HUES48 (cell line): ENCODE measurements around the gene PPP4R4.
A peak's percentile ranks its signal among the peaks of the same experiment; 100 is the strongest.

ENCODE experiments used
- H3K27ac ChIP-seq: one replicate; pipeline ENCODE4 v1.7.0; 2013; ENCODE audit warnings: low read depth, low read length, inconsistent platforms
- H3K27me3 ChIP-seq: 2 replicates; pipeline ENCODE4 v1.6.1; 2013; ENCODE audit warnings: mild to moderate bottlenecking, low read length; ENCODE audit not compliant: control insufficient read depth, insufficient read depth
- H3K36me3 ChIP-seq: 2 replicates; pipeline ENCODE4 v1.6.1; 2013; ENCODE audit warnings: low read length; ENCODE audit not compliant: control insufficient read depth, insufficient read depth
- H3K4me1 ChIP-seq: 2 replicates; pipeline ENCODE4 v1.6.1; 2013; ENCODE audit warnings: mild to moderate bottlenecking, low read length; ENCODE audit not compliant: control insufficient read depth, insufficient read depth
- H3K4me3 ChIP-seq: 2 replicates; pipeline ENCODE4 v1.5.1; 2013; ENCODE audit warnings: mild to moderate bottlenecking, low read depth, low read length
- H3K9ac ChIP-seq: 2 replicates; pipeline ENCODE4 v1.6.1; 2013; ENCODE audit warnings: mild to moderate bottlenecking, low read depth, low read length, moderate library complexity
- H3K9me3 ChIP-seq: 2 replicates; pipeline ENCODE4 v1.6.1; 2013; ENCODE audit warnings: low read length; ENCODE audit not compliant: control insufficient read depth, insufficient read depth

The PPP4R4 gene

DNA sequence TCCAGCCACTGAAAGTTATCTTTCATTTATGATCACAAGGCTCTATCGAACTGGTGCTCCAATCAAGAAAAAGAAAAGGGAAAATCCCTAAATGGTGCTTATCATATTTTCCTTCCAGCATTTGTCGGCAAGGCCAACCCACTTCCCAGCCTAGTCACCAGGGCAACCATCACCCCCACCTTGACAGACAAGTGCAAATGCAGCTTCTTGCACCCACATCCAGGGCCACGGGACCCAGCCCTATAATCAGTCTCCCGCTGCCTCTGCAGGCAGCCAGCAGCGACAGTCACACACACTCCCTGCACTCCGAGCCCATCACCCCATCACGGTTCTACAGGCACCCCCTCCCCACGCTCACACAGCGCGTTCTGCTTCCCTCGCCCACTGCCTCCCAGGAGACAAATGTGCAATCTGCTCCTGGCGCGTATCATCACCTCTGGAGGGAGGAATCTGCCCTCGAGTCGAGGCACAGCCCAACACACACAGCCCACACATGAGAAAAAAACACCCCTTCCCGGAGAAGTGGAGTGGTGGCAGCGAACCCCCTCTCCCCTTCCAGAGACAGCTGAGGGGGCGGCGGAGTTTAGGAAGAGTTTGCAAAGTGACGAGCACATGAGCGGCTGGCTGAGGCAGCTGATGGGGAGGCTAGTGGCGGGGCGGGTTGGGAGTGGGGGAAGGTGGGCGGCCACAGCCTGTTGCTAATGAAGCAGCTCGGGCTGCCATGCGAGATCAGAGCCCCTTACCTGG is 9.3 kb upstream of the PPP4R4 start:
- H3K27ac ChIP-seq = no peak overlapping the region
- H3K4me3 ChIP-seq = 0 out of 2 replicates have a peak overlapping the region, but pooled peaks have one; percentile 9
- H3K4me1 ChIP-seq = peaks cover 15% of the 10 kb centered on the region
- H3K27me3 ChIP-seq = peaks cover 12% of the 10 kb centered on the region
- H3K9ac ChIP-seq = no peak overlapping the region
- no peaks in the 10 kb centered on the region for H3K36me3 ChIP-seq
- H3K9me3 ChIP-seq = no peaks in the 10 kb centered on the region

DNA sequence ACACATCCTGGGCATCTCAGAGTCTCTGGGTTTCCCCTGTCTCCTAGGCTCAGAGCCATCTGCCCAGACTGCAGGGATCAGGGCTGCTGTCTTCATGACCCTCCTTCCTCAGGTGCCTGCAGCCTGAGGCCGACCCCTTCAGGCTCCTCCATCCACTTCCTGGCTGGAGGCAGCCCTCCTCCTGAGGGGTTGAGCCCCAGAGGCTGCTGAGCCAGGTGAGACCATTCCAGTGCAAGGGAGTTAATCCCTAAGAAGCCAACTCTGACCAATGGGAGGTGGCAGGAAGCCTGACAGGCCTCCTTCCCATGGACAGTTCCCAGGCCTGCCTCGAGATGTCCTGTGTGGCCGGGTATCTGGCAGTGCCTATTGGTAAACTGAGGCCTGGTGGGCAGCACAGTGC is 8.4 kb upstream of the PPP4R4 start:
- H3K36me3 ChIP-seq = no peaks in the 10 kb centered on the region
- no peak overlapping the region for H3K9ac ChIP-seq
- H3K4me3 ChIP-seq = no peak overlapping the region
- no peaks in the 10 kb centered on the region for H3K9me3 ChIP-seq
- no peak overlapping the region for H3K27ac ChIP-seq
- peaks cover 12% of the 10 kb centered on the region for H3K27me3 ChIP-seq
- H3K4me1 ChIP-seq = peaks cover 15% of the 10 kb centered on the region

DNA sequence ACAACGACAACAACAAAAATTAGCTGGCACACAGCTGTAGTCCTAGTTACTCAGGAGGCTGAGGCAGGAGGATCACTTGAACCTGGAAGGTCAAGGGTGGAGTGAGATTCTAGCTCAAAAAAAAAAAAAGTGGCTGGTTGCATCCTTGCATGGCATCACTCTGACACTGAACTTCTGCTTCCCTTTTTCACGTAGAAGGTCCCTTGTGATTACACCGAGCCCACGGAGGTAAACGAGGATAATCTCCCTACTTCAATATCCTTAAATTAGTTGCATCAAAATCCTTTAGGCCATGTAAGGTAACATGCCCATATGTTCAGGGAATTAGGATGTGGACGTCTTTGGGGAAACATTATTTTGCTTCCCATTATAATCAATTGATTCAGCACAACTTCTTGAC is 4.0 kb upstream of the PPP4R4 start:
- Histone ChIP-seq H3K27me3 (peaks cover 19% of the 10 kb centered on the region), H3K4me3 (no peak overlapping the region), H3K9ac (no peak overlapping the region), H3K27ac (no peak overlapping the region), H3K9me3 (no peaks in the 10 kb centered on the region), H3K36me3 (no peaks in the 10 kb centered on the region), H3K4me1 (peaks cover 3% of the 10 kb centered on the region; the same call in 1 of the 2 replicates)

DNA sequence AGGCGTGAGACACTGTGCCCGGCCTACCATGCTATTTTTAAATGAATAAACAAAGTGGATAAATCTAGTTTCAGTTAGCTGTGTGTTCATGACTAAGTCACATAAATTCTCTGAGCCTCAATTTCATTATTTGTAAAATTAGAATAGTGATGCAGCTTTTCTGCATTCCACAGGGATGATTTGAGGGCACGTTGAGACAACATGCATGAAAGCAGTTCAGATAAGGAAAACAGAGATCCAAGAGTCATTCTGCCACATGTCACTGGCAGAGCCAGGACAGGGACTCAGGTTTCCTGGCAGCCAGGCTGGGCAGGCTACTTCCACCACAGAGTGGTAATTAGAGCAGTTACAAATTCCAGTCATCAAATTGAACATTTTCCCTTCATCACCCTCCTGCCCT is 2.9 kb upstream of the PPP4R4 start:
- H3K27me3 ChIP-seq = peaks cover 25% of the 10 kb centered on the region
- no peak overlapping the region for H3K9ac ChIP-seq
- no peak overlapping the region for H3K27ac ChIP-seq
- H3K4me1 ChIP-seq = peaks cover 5% of the 10 kb centered on the region
- H3K9me3 ChIP-seq = no peaks in the 10 kb centered on the region
- no peak overlapping the region for H3K4me3 ChIP-seq
- no peaks in the 10 kb centered on the region for H3K36me3 ChIP-seq

DNA sequence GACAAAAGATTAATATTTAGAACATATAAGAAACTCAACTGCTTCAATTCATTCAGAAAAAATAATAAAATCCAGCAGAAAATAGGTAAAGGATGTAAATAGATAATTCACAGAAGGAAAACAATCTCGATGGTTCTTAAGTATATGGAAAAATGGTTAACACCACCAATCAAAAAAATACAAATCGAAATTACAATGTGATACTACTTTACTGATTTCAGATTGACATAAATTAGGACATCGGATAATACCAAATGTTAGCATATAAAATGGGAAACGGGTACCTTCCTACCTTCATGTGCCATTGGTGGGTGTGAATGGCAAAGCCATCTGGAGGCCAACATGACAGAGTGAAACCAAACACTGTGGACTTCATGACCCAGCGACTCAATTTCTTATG is 1.6 kb upstream of the PPP4R4 start:
- peaks cover 33% of the 10 kb centered on the region for H3K27me3 ChIP-seq
- no peak overlapping the region for H3K27ac ChIP-seq
- H3K4me1 ChIP-seq = peaks cover 15% of the 10 kb centered on the region
- no peak overlapping the region; the same call in 1 of the 2 replicates for H3K4me3 ChIP-seq
- no peak overlapping the region for H3K9ac ChIP-seq
- H3K36me3 ChIP-seq = no peaks in the 10 kb centered on the region
- H3K9me3 ChIP-seq = no peaks in the 10 kb centered on the region

DNA sequence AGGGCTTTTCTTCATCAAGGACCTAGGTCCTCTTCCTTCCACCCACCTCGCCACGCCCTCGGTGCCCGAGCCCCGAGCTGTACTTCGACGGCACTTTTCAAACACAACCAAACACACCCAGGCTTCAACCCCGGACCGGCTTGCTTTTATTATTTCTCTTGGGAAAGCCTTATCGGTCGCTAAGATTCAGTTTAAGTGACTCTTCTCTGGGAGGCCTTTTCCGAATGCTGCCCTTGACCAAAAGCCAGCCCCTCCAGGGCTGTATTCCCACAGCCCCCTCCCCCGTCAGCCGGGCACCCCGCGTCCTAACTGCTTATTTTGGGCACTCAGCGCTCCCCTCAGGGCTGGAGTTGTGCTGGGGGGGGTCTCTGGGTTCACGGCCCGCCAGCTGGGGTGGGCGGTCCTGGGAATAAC is 644 bp upstream of the PPP4R4 start:
- H3K9me3 ChIP-seq = no peaks in the 10 kb centered on the region
- H3K27ac ChIP-seq = peak overlapping the region; percentile 74
- peaks cover 21% of the 10 kb centered on the region for H3K4me1 ChIP-seq
- peak overlapping the region; percentile 77 for H3K4me3 ChIP-seq
- H3K36me3 ChIP-seq = no peaks in the 10 kb centered on the region
- no peak overlapping the region for H3K9ac ChIP-seq
- H3K27me3 ChIP-seq = peaks cover 33% of the 10 kb centered on the region

DNA sequence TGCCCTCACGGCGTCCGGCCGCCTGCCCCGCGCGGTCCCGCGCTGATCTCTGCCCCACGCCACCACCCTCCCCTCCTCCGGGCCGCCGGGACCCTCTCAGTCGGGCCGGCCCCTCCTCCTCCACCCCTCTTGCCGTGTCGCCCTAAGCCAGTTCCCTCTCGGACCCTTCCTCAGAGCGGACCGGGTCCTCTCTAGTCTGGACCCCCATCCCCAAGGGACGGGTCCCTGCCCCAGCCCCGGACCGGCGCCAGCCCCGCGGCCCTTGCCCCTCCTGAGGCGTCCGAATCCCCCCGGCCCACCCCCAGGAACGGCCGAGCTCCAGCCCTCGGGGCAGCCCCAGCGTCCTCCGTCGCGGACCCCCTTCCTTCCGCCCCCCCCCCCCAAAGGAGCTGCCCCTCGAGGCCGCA is 485 bp downstream of the PPP4R4 start:
- Histone ChIP-seq H3K27ac (peak overlapping the region; percentile 60), H3K9ac (peak overlapping the region; percentile 35; the same call in 1 of the 2 replicates), H3K27me3 (peaks cover 33% of the 10 kb centered on the region), H3K9me3 (no peaks in the 10 kb centered on the region), H3K36me3 (no peaks in the 10 kb centered on the region), H3K4me3 (peak overlapping the region; percentile 74), H3K4me1 (peaks cover 21% of the 10 kb centered on the region)

DNA sequence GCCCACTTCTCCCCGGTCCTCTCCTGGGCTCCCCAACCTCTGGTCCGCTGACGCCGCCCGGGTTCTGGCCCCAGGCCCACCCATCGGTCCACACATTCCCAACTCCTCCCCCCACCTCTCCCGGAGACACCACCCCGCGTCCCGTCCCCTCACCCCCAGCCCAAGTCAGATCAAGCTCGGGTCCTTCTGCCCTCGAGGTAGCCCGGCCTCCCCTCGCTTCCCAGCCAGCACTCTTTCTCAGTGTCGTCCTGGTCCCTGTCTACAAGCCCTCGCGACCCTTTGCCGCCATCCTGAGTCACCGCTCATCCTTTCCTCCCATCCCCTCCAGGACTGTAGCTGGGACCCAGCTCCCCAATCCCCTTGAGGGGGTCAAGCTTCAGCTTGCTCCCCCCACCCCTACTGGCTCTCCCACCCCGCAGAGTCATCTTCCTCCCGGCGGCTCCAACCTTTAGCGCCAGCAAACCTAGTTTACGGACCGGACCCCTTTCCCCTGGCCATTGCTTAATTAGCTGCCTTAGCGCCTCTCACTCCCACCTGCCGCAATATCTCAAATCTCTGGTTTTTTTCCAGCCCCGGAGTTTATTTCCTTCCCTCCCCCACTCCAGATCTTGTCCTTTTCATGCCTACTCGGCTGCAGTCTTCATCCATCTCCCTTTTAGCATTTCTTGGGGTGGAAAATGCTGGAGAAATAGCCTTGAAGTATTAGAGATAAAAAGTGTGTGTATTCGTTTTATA is 1.1 kb downstream of the PPP4R4 start:
- H3K4me3 ChIP-seq = peak overlapping the region; percentile 74
- peaks cover 33% of the 10 kb centered on the region for H3K27me3 ChIP-seq

DNA sequence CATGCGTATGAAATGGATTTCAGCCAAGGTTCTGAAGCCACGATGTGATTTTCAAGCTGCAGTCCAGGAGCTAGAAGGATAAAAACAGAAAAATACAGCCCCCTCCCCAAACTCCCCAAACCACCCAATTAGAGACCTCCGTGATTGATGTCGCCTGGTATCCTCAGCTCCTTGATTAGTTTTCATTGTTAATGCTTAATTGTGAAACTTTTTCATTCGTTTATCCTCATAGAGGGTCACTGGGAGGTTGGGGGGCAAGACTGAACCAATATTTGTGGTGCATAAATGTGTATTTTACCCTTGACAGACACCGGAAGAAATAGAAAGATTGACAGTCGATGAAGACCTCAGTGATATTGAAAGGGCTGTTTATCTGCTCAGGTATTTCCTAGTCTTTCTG is 1.6 kb downstream of the PPP4R4 start:
- Histone ChIP-seq H3K9me3 (no peaks in the 10 kb centered on the region), H3K4me3 (peak overlapping the region; percentile 74), H3K27me3 (peaks cover 33% of the 10 kb centered on the region), H3K4me1 (peaks cover 31% of the 10 kb centered on the region), H3K36me3 (no peaks in the 10 kb centered on the region), H3K9ac (no peak overlapping the region), H3K27ac (no peak overlapping the region)

More for the DNA sequence above, 1.1 kb downstream of the PPP4R4 start:
- Histone ChIP-seq H3K9me3 (no peaks in the 10 kb centered on the region), H3K27ac (no peak overlapping the region), H3K9ac (no peak overlapping the region), H3K4me1 (peaks cover 27% of the 10 kb centered on the region), H3K36me3 (no peaks in the 10 kb centered on the region)

DNA sequence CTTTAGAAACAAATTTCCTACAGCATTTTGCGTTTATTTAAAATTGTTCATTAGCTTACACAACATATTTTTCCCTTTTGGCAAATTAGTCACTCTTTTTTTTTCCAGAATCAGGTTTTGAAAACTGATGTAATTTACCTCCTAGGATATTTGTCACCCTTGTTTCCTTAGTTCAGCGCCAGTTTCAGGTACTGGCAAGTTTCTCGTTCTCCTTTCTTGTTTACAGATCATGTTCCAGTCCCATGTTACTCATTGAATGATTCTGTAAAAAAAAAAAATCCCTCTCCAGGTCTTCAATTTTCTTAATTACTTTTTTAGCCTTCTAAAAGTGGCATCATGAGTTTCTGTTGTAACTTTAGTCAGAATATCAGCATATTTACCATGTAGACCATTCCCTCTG is 2.7 kb downstream of the PPP4R4 start:
- Histone ChIP-seq H3K4me1 (peaks cover 31% of the 10 kb centered on the region), H3K27me3 (peaks cover 33% of the 10 kb centered on the region), H3K27ac (no peak overlapping the region), H3K9me3 (no peaks in the 10 kb centered on the region), H3K4me3 (no peak overlapping the region), H3K36me3 (no peaks in the 10 kb centered on the region), H3K9ac (no peak overlapping the region)

DNA sequence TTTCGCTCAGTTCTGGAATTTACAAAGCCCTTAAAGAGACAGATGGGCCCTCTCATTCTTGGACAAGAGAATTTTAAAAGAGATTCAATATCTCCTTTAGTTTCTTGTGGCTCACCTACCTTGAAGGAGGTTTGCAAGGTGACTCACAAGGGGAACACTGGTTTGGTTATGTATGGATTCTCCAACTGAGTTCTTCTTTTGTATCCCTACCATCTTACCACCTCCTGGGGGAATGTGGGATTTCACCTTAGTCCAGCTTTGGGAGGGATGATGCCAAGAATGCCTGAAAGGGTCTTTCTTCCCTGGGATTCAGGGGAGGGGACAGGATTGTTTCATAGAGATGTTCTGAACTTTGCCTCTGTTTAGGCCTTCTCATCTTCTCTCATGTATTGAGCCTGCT is 3.7 kb downstream of the PPP4R4 start:
- Histone ChIP-seq H3K4me3 (no peak overlapping the region), H3K27me3 (peaks cover 25% of the 10 kb centered on the region), H3K27ac (peak overlapping the region; percentile 87), H3K36me3 (no peaks in the 10 kb centered on the region), H3K9ac (no peak overlapping the region), H3K4me1 (peaks cover 31% of the 10 kb centered on the region), H3K9me3 (no peaks in the 10 kb centered on the region)
